Measurements from ENCODE around the gene NPRL2. TPM values are rescaled to one million over a fixed set of nuclear protein-coding genes. Genes with fewer than 3 reads are reported as not detected.

The NPRL2 gene
- total and polyA plus RNA-seq, 2 of the 13 experiments (the other 11 are each of a cell fraction or from before 2014, with no cell fraction given), result 30.6 to 51.4 TPM

GRCh38 chr3:50337175-50337861 is 13.3 kb downstream of the NPRL2 start (continued):
- peak; percentile 65; the same call in 1 of the 2 replicates for TF ChIP-seq ZXDC (CRISPR knock-in tag; IDR thresholded peaks at IDR 0.05)
- TF ChIP-seq ZBTB33 (CRISPR knock-in tag; IDR thresholded peaks at IDR 0.05), result peak; percentile 42; the same call in 1 of the 2 replicates
- TF ChIP-seq THAP7 (CRISPR knock-in tag; IDR thresholded peaks at IDR 0.05), result no peak
- TF ChIP-seq KDM5B (CRISPR knock-in tag; IDR thresholded peaks at IDR 0.05; ENCODE audit: borderline replicate concordance), result peak; percentile 85
- TF ChIP-seq FLYWCH1 (CRISPR knock-in tag; IDR thresholded peaks at IDR 0.05), result no peak
- no peak for TF ChIP-seq ZNF567 (CRISPR knock-in tag; IDR thresholded peaks at IDR 0.05; ENCODE audit: borderline replicate concordance)
- no peak for TF ChIP-seq ZBTB4 (CRISPR knock-in tag; IDR thresholded peaks at IDR 0.05; ENCODE audit: borderline replicate concordance)
- TF ChIP-seq TERF1 (CRISPR knock-in tag; IDR thresholded peaks at IDR 0.05), result no peak
- TF ChIP-seq GLI4 (CRISPR knock-in tag; IDR thresholded peaks at IDR 0.05; ENCODE audit: borderline replicate concordance), result no peak; the same call in 1 of the 2 replicates
- TF ChIP-seq ZNF468 (CRISPR knock-in tag; IDR thresholded peaks at IDR 0.05), result 0 out of 2 replicates have a peak, but pooled peaks have one; percentile 26
- TF ChIP-seq E2F1 (CRISPR knock-in tag; IDR thresholded peaks at IDR 0.05), result peak; percentile 89
- TF ChIP-seq ZNF576 (CRISPR knock-in tag; IDR thresholded peaks at IDR 0.05), result 0 out of 2 replicates have a peak, but pooled peaks have one; percentile 25
- peak; percentile 97 for TF ChIP-seq ZBTB25 (CRISPR knock-in tag; IDR thresholded peaks at IDR 0.05)
- peak; percentile 97 for TF ChIP-seq YEATS4 (CRISPR knock-in tag; IDR thresholded peaks at IDR 0.05; ENCODE audit: borderline replicate concordance)

Data from HepG2 (cell line).